Fibroblast of skin of right biceps (primary cell): Measurements from ENCODE around the gene RIF1.

Source experiments
- DNase-seq: peaks from one replicate; pipeline ENCODE4 v3.0.0-alpha.2; 2013

The RIF1 gene

GRCh38 chr2:151522556-151522955 lies 112.9 kb downstream of the RIF1 start:
- no peak for DNase-seq

- peak; percentile 66 for DNase-seq
Observed at GRCh38 chr2:151523850-151524249, 114.1 kb downstream of the RIF1 start.

- DNase-seq: no peak
Observed at GRCh38 chr2:151525821-151526373, 116.2 kb downstream of the RIF1 start.

- DNase-seq: no peak
Observed at GRCh38 chr2:151526572-151527090, 116.9 kb downstream of the RIF1 start.
